Fibroblast of the aortic adventitia (primary cell): Measurements from ENCODE around the gene HHEX. TPM values are rescaled to one million over a fixed set of nuclear protein-coding genes. Genes with fewer than 3 reads are reported as not detected.

ENCODE experiments used
- DNase-seq: peaks from one replicate; pipeline ENCODE4 v3.0.0-alpha.2; 2010; ENCODE audit warnings: low read depth
- H3K4me3 ChIP-seq: 2 replicates; pipeline ENCODE4 v1.5.1; 2011; ENCODE audit warnings: low read depth, mild to moderate bottlenecking, control low read depth, low read length, moderate library complexity
- CTCF ChIP-seq: IDR thresholded peaks from 2 replicates; pipeline ENCODE4 v1.5.1; 2011; ENCODE audit warnings: mild to moderate bottlenecking, low read length, control low read depth, inconsistent platforms; ENCODE audit not compliant: insufficient read depth
- total RNA-seq: library from RNA; depleted of rRNA; stranded (reverse); fragments of >200 nt; gene quantifications from 2 replicates; pipeline ENCODE4 v1.2.3, GENCODE V29; 2012; ENCODE audit warnings: low replicate concordance

Gene HHEX
- total RNA-seq, 1 donor, result 8.6 TPM

GRCh38 chr10:92657024-92657423, 32.7 kb upstream of the HHEX start:
- no peak for DNase-seq
- TF ChIP-seq CTCF, result no peak
- no peak overlapping the region for H3K4me3 ChIP-seq

- H3K4me3 ChIP-seq, result no peak overlapping the region
- DNase-seq, result no peak
- TF ChIP-seq CTCF, result no peak
Measured at GRCh38 chr10:92662848-92663247, 26.9 kb upstream of the HHEX start.

GRCh38 chr10:92664322-92664721, 25.4 kb upstream of the HHEX start:
- TF ChIP-seq CTCF, result no peak
- DNase-seq, result no peak
- H3K4me3 ChIP-seq, result no peak overlapping the region

GRCh38 chr10:92667078-92667477, 22.7 kb upstream of the HHEX start:
- no peak overlapping the region for H3K4me3 ChIP-seq
- no peak for DNase-seq
- TF ChIP-seq CTCF, result no peak

GRCh38 chr10:92677708-92678107, 12.0 kb upstream of the HHEX start:
- no peak for DNase-seq
- TF ChIP-seq CTCF, result no peak
- no peak overlapping the region for H3K4me3 ChIP-seq

- TF ChIP-seq CTCF, result no peak
- DNase-seq, result no peak
- H3K4me3 ChIP-seq, result no peak overlapping the region
Measured at GRCh38 chr10:92678206-92678605, 11.5 kb upstream of the HHEX start.

- TF ChIP-seq CTCF, result no peak
- H3K4me3 ChIP-seq, result no peak overlapping the region
- no peak for DNase-seq
Measured at GRCh38 chr10:92681306-92681834, 8.4 kb upstream of the HHEX start.
